Nucleus accumbens (tissue), 56 donors: ENCODE data around the gene TIAM1.
A peak's percentile ranks its signal among the peaks of the same experiment; 100 is the strongest.
"Not testable (repeated sequence)": the region's sequence is repeated elsewhere in the genome, so short reads cannot be mapped to it uniquely, and the experiment has no call there.

Source experiments
- DNase-seq, 56 donors: peaks; one replicate each; lab custom pipeline; 2025; lab: John Stamatoyannopoulos, UW

The TIAM1 gene

GRCh38 chr21:31258073-31258472, 86.0 kb downstream of the TIAM1 start:
- no peak for DNase-seq

- no peak for DNase-seq
Measured at GRCh38 chr21:31257265-31257664, 86.8 kb downstream of the TIAM1 start.

- no peak for DNase-seq
Measured at GRCh38 chr21:31255896-31256295, 88.2 kb downstream of the TIAM1 start.

GRCh38 chr21:31255036-31255435, 89.0 kb downstream of the TIAM1 start:
- DNase-seq, result no peak

- no peak for DNase-seq
Measured at GRCh38 chr21:31254131-31254530, 89.9 kb downstream of the TIAM1 start.

GRCh38 chr21:31253684-31254083, 90.4 kb downstream of the TIAM1 start:
- DNase-seq, result no peak

- peak in 25 of 56 donors; percentile 5 to 72 (median 24) for DNase-seq
Measured at GRCh38 chr21:31252611-31253010, 91.5 kb downstream of the TIAM1 start.

- no peak for DNase-seq
Measured at GRCh38 chr21:31252091-31252490, 92.0 kb downstream of the TIAM1 start.

- no peak for DNase-seq
Measured at GRCh38 chr21:31251686-31252085, 92.4 kb downstream of the TIAM1 start.

GRCh38 chr21:31248598-31248997, 95.5 kb downstream of the TIAM1 start:
- DNase-seq, result no peak

GRCh38 chr21:31243611-31244010, 100.5 kb downstream of the TIAM1 start:
- DNase-seq, result no peak

- no peak for DNase-seq
Measured at GRCh38 chr21:31236528-31236927, 107.5 kb downstream of the TIAM1 start.

- no peak for DNase-seq
Measured at GRCh38 chr21:31235671-31236450, 108.2 kb downstream of the TIAM1 start.

- DNase-seq, result no peak
Measured at GRCh38 chr21:31234936-31235335, 109.1 kb downstream of the TIAM1 start.

GRCh38 chr21:31233711-31234110, 110.3 kb downstream of the TIAM1 start:
- DNase-seq, result no peak

- no peak for DNase-seq
Measured at GRCh38 chr21:31232344-31232743, 111.7 kb downstream of the TIAM1 start.

GRCh38 chr21:31230937-31231336, 113.1 kb downstream of the TIAM1 start:
- no peak for DNase-seq

GRCh38 chr21:31228723-31229122, 115.3 kb downstream of the TIAM1 start:
- not testable (repeated sequence) for DNase-seq

GRCh38 chr21:31225713-31226112, 118.3 kb downstream of the TIAM1 start:
- DNase-seq, result no peak

- peak in 2 of 56 donors; percentile 27 to 35 for DNase-seq
Measured at GRCh38 chr21:31222142-31222541, 121.9 kb downstream of the TIAM1 start.

GRCh38 chr21:31221043-31221442, 123.0 kb downstream of the TIAM1 start:
- peak in 3 of 56 donors; percentile 3 to 20 (median 12) for DNase-seq

- peak in 26 of 56 donors; percentile 5 to 60 (median 16) for DNase-seq
Measured at GRCh38 chr21:31220575-31220974, 123.5 kb downstream of the TIAM1 start.
